Upper lobe of left lung (tissue), 4 donors: ENCODE results near the gene NFKBIB.

ENCODE experiments used
- POLR2A ChIP-seq, 4 donors: fragments of 450-650 bp; IDR thresholded peaks; one replicate each; pipeline ENCODE4 v1.5.1; 2016 to 2017; ENCODE audit warnings: antibody characterized with exemption in 4 of 4, mild to moderate bottlenecking in 2 of 4
- POLR2AphosphoS5 ChIP-seq, 2 donors: sonication (generic); formaldehyde crosslinking; IDR thresholded peaks; one replicate each; pipeline ENCODE4 v1.5.1; 2017; ENCODE audit warnings: antibody characterized with exemption in 2 of 2
- TF ChIP-seq, protein P1 (sequence below), 6 experiments: fragments of 450-650 bp in 4 of 6; fragments of 200-600 bp in 2 of 6; sonication (generic) in 2 of 6; IDR thresholded peaks; one replicate each; pipeline ENCODE4 v1.5.1; 2016 to 2019; ENCODE audit warnings: antibody characterized with exemption in 6 of 6

DNA sequence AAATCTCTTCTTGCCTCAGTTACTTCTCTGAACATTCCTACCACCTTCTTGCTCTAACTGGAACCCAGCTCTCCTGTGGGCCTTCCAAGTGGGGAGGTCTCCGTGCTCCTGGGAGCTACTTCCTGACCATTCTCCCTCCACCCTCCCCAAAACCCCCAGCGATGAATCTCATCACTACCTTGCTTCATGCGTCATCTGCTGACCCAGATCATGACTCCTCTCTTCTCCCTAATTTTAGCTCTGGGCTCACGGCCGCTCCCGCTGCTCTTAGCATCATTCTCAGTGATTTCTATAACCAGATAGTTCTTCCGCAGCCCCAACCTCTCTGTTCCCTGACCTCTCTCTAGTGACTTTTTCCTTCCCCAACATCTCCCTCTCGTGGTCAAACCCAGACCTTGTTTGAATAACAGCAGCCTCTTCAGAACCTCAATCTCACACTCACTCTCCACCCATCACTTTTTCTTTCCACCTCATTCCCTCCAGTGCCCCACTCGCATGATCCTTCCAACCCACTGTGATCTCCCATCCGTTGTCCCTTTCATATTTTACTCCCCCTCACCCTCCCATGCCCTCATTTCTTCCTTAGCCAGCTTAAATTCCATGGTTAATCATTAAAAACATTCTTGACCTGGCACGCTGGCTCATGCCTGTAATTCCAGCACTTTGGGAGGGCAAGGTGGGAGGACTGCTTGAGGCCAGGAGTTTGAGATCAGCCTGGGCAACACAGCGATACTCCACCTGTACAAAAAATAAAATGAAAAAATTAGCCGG lies 52.8 kb downstream of the NFKBIB start:
- TF ChIP-seq, protein P1, sequence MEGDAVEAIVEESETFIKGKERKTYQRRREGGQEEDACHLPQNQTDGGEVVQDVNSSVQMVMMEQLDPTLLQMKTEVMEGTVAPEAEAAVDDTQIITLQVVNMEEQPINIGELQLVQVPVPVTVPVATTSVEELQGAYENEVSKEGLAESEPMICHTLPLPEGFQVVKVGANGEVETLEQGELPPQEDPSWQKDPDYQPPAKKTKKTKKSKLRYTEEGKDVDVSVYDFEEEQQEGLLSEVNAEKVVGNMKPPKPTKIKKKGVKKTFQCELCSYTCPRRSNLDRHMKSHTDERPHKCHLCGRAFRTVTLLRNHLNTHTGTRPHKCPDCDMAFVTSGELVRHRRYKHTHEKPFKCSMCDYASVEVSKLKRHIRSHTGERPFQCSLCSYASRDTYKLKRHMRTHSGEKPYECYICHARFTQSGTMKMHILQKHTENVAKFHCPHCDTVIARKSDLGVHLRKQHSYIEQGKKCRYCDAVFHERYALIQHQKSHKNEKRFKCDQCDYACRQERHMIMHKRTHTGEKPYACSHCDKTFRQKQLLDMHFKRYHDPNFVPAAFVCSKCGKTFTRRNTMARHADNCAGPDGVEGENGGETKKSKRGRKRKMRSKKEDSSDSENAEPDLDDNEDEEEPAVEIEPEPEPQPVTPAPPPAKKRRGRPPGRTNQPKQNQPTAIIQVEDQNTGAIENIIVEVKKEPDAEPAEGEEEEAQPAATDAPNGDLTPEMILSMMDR (IDR thresholded peaks at IDR 0.05): peak in 3 of 6 experiments; percentile 22 to 50 (median 36)
- no peak for TF ChIP-seq POLR2AphosphoS5 (IDR thresholded peaks at IDR 0.05)
- no peak for TF ChIP-seq POLR2A (IDR thresholded peaks at IDR 0.05)
